NB4 (cell line): ENCODE measurements around the gene ASS1.

Experiments used
- DNase-seq: peaks from one replicate; pipeline ENCODE4 v3.0.0; 2010; ENCODE audit warnings: low read depth
- H3K4me3 ChIP-seq: one replicate; pipeline ENCODE4 v1.5.1; 2011; ENCODE audit warnings: mild to moderate bottlenecking, low read depth, low read length, moderate library complexity
- MYC ChIP-seq: IDR thresholded peaks from 2 replicates; pipeline ENCODE4 v1.6.1; 2011; ENCODE audit warnings: low read depth, low read length
- POLR2A ChIP-seq: IDR thresholded peaks from 2 replicates; pipeline ENCODE4 v1.6.1; 2011; ENCODE audit warnings: mild to moderate bottlenecking; ENCODE audit not compliant: insufficient read length; ENCODE audit errors: extremely low read depth
- TF ChIP-seq, protein P1 (sequence below): IDR thresholded peaks from one replicate; pipeline ENCODE4 v1.5.1; 2012; ENCODE audit warnings: low read depth, low read length
- TF ChIP-seq, protein P2 (sequence below): IDR thresholded peaks from 2 replicates; pipeline ENCODE4 v1.6.1; 2011; ENCODE audit warnings: low read depth, low read length

ASS1 gene

DNA sequence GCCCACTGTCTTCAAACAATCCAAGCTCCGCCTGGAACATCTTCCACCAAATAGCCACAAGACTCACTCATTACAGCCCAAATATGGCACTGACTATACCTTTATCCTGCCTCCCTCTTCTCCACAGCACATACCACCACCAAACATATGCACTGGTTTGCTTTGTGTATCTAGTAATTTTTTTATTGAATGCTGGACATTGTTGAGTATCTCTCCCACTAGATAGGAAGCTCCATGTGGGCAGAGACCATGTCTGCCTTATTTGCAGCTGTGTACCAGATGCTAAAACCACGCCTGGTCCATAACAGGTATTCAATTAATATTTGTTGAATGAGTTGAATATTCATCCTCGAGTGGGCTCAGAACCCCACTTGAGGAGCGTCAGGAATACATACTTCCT is 67.4 kb downstream of the ASS1 start:
- TF ChIP-seq POLR2A (no peak), MYC (no peak)
- TF ChIP-seq, protein P1, sequence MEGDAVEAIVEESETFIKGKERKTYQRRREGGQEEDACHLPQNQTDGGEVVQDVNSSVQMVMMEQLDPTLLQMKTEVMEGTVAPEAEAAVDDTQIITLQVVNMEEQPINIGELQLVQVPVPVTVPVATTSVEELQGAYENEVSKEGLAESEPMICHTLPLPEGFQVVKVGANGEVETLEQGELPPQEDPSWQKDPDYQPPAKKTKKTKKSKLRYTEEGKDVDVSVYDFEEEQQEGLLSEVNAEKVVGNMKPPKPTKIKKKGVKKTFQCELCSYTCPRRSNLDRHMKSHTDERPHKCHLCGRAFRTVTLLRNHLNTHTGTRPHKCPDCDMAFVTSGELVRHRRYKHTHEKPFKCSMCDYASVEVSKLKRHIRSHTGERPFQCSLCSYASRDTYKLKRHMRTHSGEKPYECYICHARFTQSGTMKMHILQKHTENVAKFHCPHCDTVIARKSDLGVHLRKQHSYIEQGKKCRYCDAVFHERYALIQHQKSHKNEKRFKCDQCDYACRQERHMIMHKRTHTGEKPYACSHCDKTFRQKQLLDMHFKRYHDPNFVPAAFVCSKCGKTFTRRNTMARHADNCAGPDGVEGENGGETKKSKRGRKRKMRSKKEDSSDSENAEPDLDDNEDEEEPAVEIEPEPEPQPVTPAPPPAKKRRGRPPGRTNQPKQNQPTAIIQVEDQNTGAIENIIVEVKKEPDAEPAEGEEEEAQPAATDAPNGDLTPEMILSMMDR = no peak
- TF ChIP-seq, protein P2, sequence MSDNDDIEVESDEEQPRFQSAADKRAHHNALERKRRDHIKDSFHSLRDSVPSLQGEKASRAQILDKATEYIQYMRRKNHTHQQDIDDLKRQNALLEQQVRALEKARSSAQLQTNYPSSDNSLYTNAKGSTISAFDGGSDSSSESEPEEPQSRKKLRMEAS = no peak
- no peak overlapping the region for H3K4me3 ChIP-seq
- DNase-seq = no peak

DNA sequence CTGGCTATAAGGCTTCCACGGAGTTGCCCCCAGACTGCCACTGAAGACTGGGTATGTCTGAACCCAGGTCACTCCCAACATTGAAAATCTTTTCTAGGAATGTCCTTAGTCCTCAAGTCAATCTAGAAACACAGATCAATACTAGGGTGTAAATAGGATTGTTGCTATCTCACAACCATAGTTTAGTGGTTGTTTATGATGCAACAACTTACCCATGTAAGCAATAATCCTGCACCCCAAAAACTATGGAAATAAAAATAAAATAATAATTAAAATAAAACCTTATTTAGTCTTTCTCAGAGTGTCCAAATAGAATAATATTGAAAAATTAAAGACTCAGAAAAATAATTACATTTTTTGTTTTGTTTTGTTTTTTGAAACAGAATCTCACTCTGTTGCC is 68.3 kb downstream of the ASS1 start:
- H3K4me3 ChIP-seq = no peak overlapping the region
- no peak for DNase-seq
- no peak for TF ChIP-seq MYC

DNA sequence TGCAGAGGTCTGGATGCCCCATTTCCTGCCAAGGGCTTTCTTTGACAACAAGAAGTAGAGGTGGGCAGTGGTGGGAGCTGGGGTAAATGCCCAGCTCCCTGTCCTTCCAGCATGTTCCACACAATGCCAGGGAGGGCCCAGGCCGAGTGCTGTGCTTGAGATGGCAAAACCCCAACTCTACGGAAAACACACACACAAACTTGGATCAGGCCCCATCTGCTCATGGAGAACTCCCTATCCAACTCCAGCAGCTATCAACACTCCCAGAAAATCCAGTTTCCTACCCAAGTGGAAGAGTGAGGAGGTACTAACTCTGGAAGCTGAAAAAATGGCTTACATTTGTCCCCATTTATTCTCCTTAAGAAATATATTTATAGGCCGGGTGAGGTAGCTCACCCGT is 73.5 kb downstream of the ASS1 start:
- TF ChIP-seq, protein P1 = no peak
- TF ChIP-seq POLR2A (no peak), MYC (no peak)
- TF ChIP-seq, protein P2 = no peak
- DNase-seq = no peak
- no peak overlapping the region for H3K4me3 ChIP-seq

DNA sequence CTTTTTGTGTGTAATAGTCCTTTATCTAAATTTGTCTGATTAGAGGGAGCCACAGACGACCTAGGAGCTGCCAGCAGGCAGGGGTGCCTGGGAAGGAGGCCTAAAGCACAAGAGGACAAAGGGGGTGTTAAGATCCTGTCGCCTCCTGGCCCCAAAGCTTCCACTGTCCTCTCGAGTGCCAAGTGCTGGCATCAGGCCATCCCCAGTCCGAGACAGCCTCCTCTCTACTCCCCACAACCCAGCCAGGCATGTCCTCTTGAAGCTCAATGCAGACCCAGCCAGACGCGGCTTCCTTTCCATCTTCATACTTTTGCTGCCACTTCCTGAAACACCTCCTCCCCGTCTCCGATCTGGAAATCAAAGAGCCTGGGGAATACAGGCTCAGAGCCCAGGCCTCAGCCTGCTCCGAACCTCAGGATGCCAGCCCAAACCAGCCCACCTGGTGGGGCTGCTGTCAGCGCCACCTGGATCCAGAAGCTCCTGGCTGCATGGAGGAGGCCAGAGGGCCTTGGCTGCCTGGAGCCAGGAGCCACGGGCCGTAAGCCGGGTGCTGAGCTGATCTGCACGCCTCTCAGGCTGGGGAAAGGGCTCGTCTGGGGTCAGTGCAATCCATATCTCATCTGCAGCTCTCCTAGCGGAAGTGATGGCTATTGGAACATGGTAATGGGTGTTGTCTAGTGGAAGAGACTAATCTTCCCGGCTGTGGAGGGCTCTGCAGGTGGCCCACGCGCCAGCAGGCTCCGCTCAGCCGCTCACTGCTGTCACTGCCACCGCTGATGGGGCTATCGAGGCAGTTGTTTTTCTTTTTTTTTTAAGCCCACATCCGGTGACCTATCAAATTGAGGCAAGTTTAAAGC is 74.4 kb downstream of the ASS1 start:
- DNase-seq = no peak
- H3K4me3 ChIP-seq = no peak overlapping the region
- TF ChIP-seq, protein P2 = no peak
- no peak for TF ChIP-seq POLR2A
- TF ChIP-seq MYC = no peak
- TF ChIP-seq, protein P1 = no peak

DNA sequence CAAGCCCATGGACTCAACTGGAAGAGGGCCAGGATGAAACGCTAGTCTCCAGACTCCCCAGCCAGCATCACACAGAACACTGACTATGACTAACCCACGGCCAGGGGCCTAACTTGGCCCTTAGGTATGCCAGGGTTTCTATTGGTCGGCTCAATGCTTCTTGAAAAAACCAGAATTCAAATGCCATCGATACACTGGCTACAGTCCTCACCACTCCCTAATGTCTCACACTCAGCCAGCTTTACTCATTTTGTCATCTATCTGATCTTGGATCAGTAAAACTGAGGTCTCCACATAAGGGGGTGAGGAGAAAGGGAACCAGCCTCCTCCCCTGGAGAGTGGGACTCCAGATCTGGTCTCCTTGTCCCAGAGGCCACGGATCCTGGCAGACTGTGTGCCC is 75.2 kb downstream of the ASS1 start:
- DNase-seq = no peak
- TF ChIP-seq, protein P2 = no peak
- TF ChIP-seq, protein P1 = no peak
- no peak for TF ChIP-seq POLR2A
- TF ChIP-seq MYC = no peak
- H3K4me3 ChIP-seq = no peak overlapping the region

DNA sequence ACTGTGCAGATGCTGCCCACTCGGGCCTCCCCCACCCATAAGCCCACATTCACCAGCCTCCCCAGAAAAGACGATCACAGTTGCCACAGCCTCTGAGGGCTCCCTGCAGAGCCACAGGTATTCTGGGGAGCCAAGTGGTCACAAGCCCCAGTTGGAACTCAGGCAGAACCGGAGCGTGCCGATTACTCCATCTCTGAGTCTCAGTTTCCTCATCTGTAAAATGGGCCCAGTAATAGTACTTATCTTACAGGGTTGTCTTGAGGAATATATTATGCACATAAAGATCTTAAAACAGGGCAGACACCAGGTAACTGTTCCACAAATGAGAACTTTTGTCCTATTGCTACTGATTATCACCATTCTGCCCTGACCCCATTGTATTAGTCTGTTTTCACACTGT is 77.0 kb downstream of the ASS1 start:
- no peak for TF ChIP-seq POLR2A
- no peak for TF ChIP-seq MYC
- TF ChIP-seq, protein P1 = no peak
- TF ChIP-seq, protein P2 = no peak
- no peak overlapping the region for H3K4me3 ChIP-seq
- DNase-seq = no peak
